ENCODE data around the gene OLFML3. TPM values are rescaled to one million over a fixed set of nuclear protein-coding genes. Genes with fewer than 3 reads are reported as not detected.

OLFML3 gene
- total and polyA plus RNA-seq, 2 donors (not counting 1 experiment from before 2014, with no cell fraction given), result 0.32 TPM; not detected in 1

DNA sequence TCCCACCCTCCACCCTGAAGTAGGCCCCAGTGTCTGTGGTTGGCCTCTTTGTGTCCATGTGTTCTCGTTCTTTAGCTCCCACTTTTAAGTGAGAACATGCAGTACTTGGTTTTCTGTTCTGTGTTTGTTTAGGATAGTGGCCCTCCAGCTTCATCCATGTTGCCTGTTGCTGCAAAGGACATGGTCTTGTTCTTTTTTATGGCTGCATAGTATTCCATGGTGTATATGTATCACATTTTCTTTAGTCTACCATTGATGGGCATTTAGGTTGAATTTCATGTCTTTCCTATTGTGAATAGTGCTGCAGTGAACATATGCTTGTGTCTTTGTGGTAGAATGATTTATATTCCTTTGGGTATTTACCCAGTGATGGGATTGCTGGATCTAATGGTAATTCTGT lies 44.1 kb upstream of the OLFML3 start:
- H3K79me2 ChIP-seq (ENCODE audit: control insufficient read depth, insufficient read depth, low read length), result peaks cover 98% of the 10 kb centered on the region
- Mint-ChIP-seq H3K4me1 (peaks cover 71% of the 10 kb centered on the region), H3K9me3 (ENCODE audit: insufficient read depth) (no peaks in the 10 kb centered on the region), H3K27me3 (no peaks in the 10 kb centered on the region), H3K4me3 (no peak overlapping the region), H3K27ac (no peak overlapping the region)
- peaks cover 0 to 3% (median 0%) of the 10 kb centered on the region in 3 donors for H3K9me3 ChIP-seq (ENCODE audit: control extremely low read depth in 1 of 3, control insufficient read depth in 2 of 3, insufficient read depth in 1 of 3, low read length in 2 of 3)
- H2AFZ ChIP-seq (ENCODE audit: insufficient read depth, low read depth, low read length, poor library complexity, severe bottlenecking), result no peak overlapping the region
- TF ChIP-seq, protein P1, sequence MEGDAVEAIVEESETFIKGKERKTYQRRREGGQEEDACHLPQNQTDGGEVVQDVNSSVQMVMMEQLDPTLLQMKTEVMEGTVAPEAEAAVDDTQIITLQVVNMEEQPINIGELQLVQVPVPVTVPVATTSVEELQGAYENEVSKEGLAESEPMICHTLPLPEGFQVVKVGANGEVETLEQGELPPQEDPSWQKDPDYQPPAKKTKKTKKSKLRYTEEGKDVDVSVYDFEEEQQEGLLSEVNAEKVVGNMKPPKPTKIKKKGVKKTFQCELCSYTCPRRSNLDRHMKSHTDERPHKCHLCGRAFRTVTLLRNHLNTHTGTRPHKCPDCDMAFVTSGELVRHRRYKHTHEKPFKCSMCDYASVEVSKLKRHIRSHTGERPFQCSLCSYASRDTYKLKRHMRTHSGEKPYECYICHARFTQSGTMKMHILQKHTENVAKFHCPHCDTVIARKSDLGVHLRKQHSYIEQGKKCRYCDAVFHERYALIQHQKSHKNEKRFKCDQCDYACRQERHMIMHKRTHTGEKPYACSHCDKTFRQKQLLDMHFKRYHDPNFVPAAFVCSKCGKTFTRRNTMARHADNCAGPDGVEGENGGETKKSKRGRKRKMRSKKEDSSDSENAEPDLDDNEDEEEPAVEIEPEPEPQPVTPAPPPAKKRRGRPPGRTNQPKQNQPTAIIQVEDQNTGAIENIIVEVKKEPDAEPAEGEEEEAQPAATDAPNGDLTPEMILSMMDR (IDR thresholded peaks at IDR 0.05), result no peak
- TF ChIP-seq EZH2 (IDR thresholded peaks at IDR 0.05; ENCODE audit: borderline replicate concordance, insufficient read depth, low read depth, low read length, poor library complexity, severe bottlenecking), result no peak
- CTCF ChIA-PET, result interaction anchor here (0.6 to 1.6 kb wide), 3 partner anchors 15 to 707 kb away, joined by 3 to 4 read pairs (median 4); no protein-coding TSS in a partner anchor
- no peak overlapping the region for H3K4me2 ChIP-seq (replicated peaks; ENCODE audit: low read depth, low read length, poor library complexity, severe bottlenecking)
- H3K36me3 ChIP-seq (replicated peaks in 1 of 2; ENCODE audit: control extremely low read depth in 1 of 2, control insufficient read depth in 1 of 2, extremely low read depth in 1 of 2, insufficient read depth in 2 of 2, low read length in 1 of 2), result no peaks in the 10 kb centered on the region
- POLR2A ChIA-PET, result no interaction called here
- no peak overlapping the region for H3K4me3 ChIP-seq (ENCODE audit: control extremely low read depth in 1 of 5, extremely low read depth in 1 of 5, insufficient read depth in 1 of 5, low read depth in 2 of 5, low read length in 4 of 5)
- ATAC-seq (ENCODE audit: low read depth) (no peak), DNase-seq (no peak)
- H4K20me1 ChIP-seq (ENCODE audit: control insufficient read depth, insufficient read depth, low read length, poor library complexity, severe bottlenecking), result peaks cover 65% of the 10 kb centered on the region
- no CpG with 5 or more reads among the region's 1 CpG for WGBS (ENCODE audit: insufficient coverage)
- intact Hi-C loops (cut with micrococcal nuclease), result no loop called here
- H3K27ac ChIP-seq (ENCODE audit: low read length in 2 of 2), result no peak overlapping the region
- no peaks in the 10 kb centered on the region for H3K27me3 ChIP-seq (replicated peaks in 1 of 4; ENCODE audit: control extremely low read depth in 1 of 4, control insufficient read depth in 3 of 4, insufficient read depth in 4 of 4, low read length in 3 of 4)
- peaks cover 32 to 38% of the 10 kb centered on the region in 2 donors for H3K4me1 ChIP-seq (ENCODE audit: control insufficient read depth in 2 of 2, insufficient read depth in 2 of 2, low read length in 2 of 2)
- H3K9ac ChIP-seq (ENCODE audit: low read length), result no peak overlapping the region

DNA sequence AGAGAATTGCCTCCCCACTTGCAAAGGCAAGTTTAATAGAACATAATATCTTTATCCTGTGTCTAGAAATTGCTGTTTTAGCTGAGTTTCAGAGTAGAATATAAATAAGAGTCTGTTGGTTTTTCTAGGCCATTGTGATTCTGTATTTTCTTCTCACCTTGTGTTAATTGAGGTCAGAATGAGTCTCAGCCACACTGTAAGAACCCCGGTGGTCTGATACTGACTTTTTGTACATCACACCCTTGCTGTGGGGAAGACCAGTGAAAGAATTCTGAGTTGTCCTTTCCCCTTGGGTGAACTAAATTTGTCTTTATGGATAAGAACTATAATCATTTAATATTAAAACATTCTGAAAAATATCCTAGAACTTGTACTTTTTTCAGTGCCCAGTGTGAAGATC lies 43.3 kb upstream of the OLFML3 start:
- no peak overlapping the region for H3K27ac ChIP-seq (ENCODE audit: low read length in 2 of 2)
- no peak for ATAC-seq (ENCODE audit: low read depth)

More for the DNA sequence above, 43.3 kb upstream of the OLFML3 start:
- no peak overlapping the region for H3K27ac Mint-ChIP-seq
- H4K20me1 ChIP-seq (ENCODE audit: control insufficient read depth, insufficient read depth, low read length, poor library complexity, severe bottlenecking), result peaks cover 57% of the 10 kb centered on the region
- H2AFZ ChIP-seq (ENCODE audit: insufficient read depth, low read depth, low read length, poor library complexity, severe bottlenecking), result no peak overlapping the region
- intact Hi-C loops (cut with micrococcal nuclease), result no loop called here
- peaks cover 98% of the 10 kb centered on the region for H3K79me2 ChIP-seq (ENCODE audit: control insufficient read depth, insufficient read depth, low read length)
- no peak for DNase-seq
- CTCF ChIA-PET, result no interaction called here
- H3K4me1 ChIP-seq (ENCODE audit: control insufficient read depth in 2 of 2, insufficient read depth in 2 of 2, low read length in 2 of 2), result peaks cover 32 to 36% of the 10 kb centered on the region in 2 donors
- H3K9ac ChIP-seq (ENCODE audit: low read length), result no peak overlapping the region
- H3K9me3 ChIP-seq (ENCODE audit: control extremely low read depth in 1 of 3, control insufficient read depth in 2 of 3, insufficient read depth in 1 of 3, low read length in 2 of 3), result peaks cover 0 to 3% (median 0%) of the 10 kb centered on the region in 3 donors
- no peaks in the 10 kb centered on the region for H3K9me3 Mint-ChIP-seq (ENCODE audit: insufficient read depth)
- H3K4me3 ChIP-seq (ENCODE audit: control extremely low read depth in 1 of 5, extremely low read depth in 1 of 5, insufficient read depth in 1 of 5, low read depth in 2 of 5, low read length in 4 of 5), result no peak overlapping the region
- POLR2A ChIA-PET, result no interaction called here
- no peak overlapping the region for H3K4me3 Mint-ChIP-seq
- no peak for TF ChIP-seq EZH2 (IDR thresholded peaks at IDR 0.05; ENCODE audit: borderline replicate concordance, insufficient read depth, low read depth, low read length, poor library complexity, severe bottlenecking)
- TF ChIP-seq, protein P1 (IDR thresholded peaks at IDR 0.05), result no peak
- WGBS (ENCODE audit: insufficient coverage), result no CpG with 5 or more reads among the region's 1 CpG
- peaks cover 0 to 6% of the 10 kb centered on the region in 2 experiments for H3K36me3 ChIP-seq (replicated peaks in 1 of 2; ENCODE audit: control extremely low read depth in 1 of 2, control insufficient read depth in 1 of 2, extremely low read depth in 1 of 2, insufficient read depth in 2 of 2, low read length in 1 of 2)
- no peaks in the 10 kb centered on the region for H3K27me3 ChIP-seq (replicated peaks in 1 of 4; ENCODE audit: control extremely low read depth in 1 of 4, control insufficient read depth in 3 of 4, insufficient read depth in 4 of 4, low read length in 3 of 4)
- H3K4me2 ChIP-seq (replicated peaks; ENCODE audit: low read depth, low read length, poor library complexity, severe bottlenecking), result no peak overlapping the region
- H3K27me3 Mint-ChIP-seq, result no peaks in the 10 kb centered on the region
- H3K4me1 Mint-ChIP-seq, result peaks cover 71% of the 10 kb centered on the region

All from B cell (primary cell).